Posterior cingulate gyrus (tissue), 11 donors: ENCODE measurements around the gene GAB1.
A peak's percentile ranks its signal among the peaks of the same experiment; 100 is the strongest.

Experiments used
- DNase-seq, 10 donors: peaks; one replicate each; pipeline versions ENCODE4 v3.0.0 to v3.0.0-alpha.2; 2020 to 2021; ENCODE audit warnings: mixed read lengths in 3 of 10
- intact Hi-C: fragments of 100-400 bp; cut with DNase I; formaldehyde crosslinking; loops from one replicate; pipeline ENCODE4 v1.15.1; 2023

The GAB1 gene

DNA sequence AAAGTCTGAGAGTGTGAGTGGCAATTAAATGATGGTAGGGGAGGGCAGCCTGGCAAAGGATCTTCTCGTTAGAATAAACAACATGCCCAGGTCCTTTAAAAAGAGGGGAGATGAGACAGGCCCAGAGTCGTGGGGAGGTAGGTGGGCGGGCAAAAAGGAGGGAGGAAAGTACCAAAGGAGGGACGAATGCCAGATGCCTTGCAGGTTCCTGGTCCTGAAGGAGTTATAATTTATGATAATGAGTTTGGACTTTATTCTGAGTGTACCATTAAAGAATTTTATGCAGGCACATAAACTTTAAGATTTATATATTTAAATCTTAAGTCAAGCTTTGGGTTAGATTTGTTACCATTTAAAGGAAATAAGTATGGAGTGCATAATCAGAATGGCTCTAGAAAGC, 114.5 kb downstream of the GAB1 start:
- DNase-seq = no peak
- intact Hi-C loops = no loop called here

DNA sequence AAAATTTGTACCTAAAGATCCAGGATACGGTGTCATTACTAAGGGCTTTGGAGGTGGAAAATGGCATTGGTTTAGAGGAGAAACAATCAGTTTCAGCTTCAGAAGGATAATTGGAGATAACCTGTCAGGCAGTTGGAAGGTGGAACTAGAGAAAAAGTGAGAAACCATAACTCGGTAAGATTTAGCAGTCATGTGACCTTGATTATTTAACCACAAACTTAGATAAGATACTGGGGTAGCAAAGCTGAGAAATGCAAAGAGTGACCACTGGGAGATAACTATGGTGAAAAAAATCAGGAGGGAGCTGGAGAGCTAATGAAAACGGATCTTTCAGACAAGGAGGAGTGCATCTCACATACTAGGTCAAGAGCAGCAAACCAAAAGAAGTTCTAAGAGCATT, 118.5 kb downstream of the GAB1 start:
- intact Hi-C loops = no loop called here
- no peak for DNase-seq

DNA sequence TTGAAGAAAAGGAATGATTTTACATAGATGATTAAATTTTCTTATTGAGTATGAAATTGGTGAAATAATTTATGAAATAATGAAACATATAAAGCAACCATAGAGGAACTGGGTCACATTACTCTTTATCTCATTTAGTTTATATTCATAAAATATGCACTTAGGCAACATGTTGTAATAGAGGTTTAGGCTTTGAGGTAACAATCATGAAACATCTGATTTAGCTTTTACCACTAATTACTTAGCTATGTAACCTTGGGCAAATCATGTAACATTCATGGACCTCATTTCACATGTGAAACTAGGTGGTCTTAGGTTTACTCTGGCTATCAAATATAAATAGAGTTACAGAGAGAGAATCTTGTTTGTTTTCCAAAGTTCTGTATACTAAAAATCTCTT, 122.3 kb downstream of the GAB1 start:
- intact Hi-C loops = no loop called here
- DNase-seq = no peak

DNA sequence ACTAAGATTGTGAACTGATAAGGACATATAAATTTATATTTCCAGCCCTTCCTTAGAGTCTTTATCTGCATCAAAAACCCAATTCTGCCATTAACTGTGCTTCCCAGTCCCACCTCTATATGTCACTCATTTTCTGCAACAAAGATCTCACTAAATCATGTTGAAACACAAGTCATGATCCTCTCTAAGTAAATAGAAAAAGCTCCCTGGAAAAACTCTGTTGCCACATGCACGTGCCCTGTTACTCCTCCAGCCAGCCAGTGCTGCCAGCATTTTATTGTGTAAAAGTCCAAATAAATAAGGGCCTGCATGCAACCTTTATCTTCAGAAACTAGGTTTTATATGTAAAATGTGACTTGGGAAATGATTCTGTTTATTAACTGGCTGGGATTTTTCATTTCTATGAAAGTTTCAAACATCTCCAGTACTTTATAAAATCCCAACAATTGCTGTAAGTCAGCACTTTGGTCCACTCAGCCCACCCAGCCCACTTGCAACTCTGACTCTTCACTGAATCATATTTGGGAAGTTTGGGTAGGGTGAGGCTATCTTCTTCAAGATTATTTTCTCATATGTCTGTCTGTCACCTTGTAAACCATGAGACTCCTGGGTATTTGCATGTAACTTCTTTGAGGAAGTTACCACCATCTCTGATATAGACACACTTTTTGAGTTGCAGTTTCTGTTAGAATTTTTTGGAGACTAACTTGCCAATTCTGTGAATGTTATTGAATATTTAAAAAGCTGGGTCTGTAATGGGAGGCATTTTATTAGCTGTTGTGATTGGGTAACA, 136.9 kb downstream of the GAB1 start:
- DNase-seq = no peak
- intact Hi-C loops = loop anchor here (10.0 kb wide), 1 partner anchor 59 kb away; no protein-coding TSS in a partner anchor

DNA sequence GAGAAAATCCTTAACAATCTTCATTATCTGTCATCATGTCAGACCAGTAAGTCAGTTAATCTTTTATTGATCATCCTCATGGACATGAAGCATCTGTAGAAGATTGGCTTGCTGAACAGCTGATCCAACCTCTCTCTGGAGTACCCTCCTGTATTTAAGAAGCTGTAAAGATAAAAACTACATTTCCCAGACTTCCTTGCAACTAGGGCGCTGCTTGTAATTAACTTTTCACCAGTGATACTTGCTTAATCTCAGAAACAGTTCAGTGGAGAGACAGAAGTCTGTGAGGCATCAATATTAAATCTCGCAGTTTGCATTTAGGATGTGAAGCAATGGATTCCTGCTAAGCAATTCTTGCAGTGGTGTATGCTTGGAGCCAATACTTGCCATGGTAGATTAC, 140.8 kb downstream of the GAB1 start:
- no peak for DNase-seq
- intact Hi-C loops = loop anchor here (10.0 kb wide), 1 partner anchor 63 kb away; no protein-coding TSS in a partner anchor

DNA sequence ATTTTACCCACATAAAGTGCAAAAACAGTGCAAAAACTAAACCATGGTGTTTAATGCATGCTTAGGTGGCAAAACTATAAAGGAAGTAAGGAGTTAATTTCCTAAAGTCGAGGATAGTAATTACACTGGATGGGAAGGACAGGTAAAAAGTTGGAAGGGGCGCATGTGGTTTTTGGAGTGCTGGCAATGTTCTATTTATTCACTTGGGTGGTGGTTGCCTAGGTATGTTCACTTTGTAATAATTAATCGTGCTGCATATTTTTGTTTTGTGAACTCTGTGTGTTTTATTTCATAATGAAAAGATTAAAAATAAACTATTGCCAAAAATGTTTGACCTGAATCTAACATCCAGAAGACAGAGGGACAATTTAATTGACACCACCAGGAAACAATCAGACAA, 144.7 kb downstream of the GAB1 start:
- intact Hi-C loops = loop anchor here (5.0 kb wide), 1 partner anchor 144 kb away; the partner anchor contains the start of gene GAB1
- DNase-seq = no peak

DNA sequence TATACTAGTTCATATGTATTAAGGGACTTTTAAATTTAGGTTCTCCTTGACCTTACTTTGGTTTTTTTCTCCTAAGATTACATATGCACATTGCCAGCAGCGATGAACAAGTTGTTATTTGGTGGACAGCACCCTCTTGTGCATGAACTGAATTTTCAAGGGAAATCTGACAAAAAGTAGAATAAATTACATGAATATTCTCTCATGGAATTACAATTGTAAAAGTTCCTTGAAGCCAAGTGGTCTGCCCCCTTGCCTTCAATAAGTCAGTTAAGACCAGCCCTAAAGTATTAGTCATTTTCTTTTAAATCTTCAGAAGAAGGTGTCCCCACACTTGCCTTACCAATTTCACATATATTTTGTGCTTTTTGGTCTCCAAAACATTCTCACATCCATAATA, 146.2 kb downstream of the GAB1 start:
- intact Hi-C loops = loop anchor here (1.0 to 5.0 kb wide), 3 partner anchors 108 to 280 kb away; partner anchors contain the start of gene GAB1
- peak in 2 of 10 donors; percentile 21 to 52 for DNase-seq

DNA sequence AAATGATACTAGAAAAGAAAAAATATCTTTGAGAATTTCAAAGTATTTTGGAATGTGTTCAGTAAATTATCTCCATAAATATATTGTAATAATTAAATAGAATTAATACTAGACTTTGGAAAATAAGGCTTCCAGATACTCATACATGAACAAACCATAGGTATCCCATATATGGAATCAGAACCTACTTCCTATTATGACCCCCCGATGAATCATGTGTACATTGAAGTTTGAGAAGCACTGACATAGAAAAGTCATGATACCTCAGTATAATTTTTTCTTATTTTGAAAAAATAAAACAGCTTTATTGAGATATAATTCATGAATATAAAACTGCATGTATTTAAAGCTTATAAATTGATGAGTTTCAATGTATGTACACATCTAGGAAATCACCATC, 149.6 kb downstream of the GAB1 start:
- intact Hi-C loops = no loop called here
- DNase-seq = no peak

DNA sequence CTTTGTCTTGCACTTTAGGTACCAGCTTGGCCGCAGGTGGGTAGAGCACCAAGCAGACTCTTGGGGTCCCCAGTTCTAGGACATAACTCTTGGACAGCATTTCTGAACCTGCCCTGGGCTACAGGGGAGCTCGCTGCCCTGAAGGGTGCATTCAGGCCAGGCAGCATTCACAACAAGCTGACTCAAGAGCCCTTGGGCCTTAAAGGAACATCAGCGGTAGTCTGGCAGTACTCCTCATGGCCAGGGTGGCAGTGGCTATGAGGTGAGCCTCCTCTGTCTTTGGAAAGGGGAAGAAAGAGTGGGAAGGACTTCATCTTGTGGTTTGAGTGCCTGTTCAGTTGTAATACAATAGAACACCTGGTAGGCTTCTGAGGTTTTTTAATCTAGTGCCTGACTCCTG, 152.0 kb downstream of the GAB1 start:
- intact Hi-C loops = no loop called here
- no peak for DNase-seq

DNA sequence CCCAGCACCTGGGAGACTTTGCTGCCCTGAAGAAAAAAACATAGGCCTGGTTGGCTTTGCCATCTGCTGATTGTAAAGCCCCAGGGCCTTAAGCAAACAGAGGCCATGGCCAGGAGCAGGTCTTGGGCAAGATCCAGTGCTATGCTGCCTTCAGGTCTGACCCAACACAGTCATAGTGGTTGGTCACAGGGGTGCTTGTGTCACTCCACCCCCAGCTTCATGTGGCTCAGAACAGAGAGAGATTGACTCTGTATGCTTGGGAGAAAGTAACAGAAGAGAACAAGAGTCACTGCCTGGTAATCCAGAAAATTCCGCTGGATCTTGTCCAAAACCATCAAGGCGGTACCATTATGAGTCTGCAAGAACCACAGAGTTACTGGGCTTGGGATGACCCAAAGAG, 152.4 kb downstream of the GAB1 start:
- intact Hi-C loops = no loop called here
- DNase-seq = no peak

DNA sequence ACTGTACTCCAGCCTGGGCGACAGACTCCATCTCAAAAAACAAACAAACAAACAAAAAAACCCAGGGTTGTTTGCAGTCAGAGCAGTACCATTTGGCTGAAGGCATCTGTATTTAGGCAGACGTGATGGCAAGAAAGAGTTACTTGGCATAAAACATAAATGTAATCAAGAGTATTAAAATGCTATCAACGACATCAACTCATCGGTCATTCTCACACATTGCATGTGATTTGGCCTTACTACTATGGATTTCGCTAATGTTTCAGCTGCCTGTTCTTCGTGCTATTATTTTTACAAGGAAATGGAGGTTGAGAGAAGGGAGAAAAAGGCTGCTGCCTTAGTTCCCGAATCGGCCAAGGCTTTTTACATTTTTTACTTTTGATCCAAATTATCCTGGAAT, 161.3 kb downstream of the GAB1 start:
- intact Hi-C loops = no loop called here
- DNase-seq = no peak

DNA sequence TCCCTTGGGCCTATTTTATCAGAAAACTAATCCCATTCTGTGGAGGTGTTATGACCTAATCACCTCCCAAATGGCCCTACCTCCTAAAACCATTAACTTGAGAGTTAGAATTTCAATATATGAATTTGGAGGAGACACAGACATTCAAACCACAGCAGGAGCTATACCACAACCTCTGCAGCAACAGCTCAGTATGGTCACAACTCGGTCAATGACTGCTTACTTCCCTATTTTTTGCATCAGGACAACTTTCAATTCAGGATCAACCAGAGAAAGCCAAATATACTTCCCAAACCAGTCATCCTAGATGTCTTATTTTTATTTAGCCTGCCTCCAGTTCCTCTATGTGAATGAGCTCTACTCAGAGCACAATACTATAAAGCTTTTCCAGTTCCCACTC, 165.6 kb downstream of the GAB1 start:
- DNase-seq = no peak
- intact Hi-C loops = no loop called here

DNA sequence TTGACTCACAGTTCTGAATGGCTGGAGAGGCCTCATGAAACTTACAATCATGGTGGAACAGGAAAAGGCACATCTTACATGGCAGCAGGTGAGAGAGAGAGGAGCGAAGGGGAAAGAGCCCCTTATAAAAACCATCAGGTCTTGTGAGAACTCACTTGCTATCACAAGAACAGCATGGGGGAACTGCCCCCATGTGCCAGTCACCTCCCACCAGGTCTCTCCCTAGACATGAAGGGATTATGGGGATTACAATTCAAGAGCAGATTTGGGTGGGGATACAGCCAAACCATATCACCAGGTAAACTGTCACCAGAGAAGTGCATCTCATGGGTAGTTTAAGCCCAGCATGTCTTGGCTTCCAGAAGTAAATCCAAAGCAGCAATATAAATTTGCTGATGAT, 169.4 kb downstream of the GAB1 start:
- DNase-seq = no peak
- intact Hi-C loops = no loop called here

DNA sequence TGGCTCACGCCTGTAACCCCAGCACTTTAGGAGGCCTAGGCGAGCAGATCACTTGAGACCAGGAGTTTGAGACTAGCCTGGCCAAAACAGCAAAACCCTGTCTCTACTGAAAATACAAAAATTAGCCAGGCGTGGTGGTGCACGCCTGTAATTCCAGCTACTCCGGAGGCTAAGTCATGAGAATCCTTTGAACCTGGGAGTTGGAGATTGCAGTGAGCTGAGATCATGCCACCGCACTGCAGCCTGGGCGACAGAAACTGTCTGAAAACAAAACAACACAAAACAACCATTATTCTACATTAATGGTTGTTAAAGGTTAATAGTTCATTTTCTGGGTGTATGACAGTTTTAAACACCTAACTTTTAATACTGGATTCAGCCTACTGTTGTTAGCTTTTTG, 175.2 kb downstream of the GAB1 start:
- DNase-seq = no peak
- intact Hi-C loops = loop anchor here (5.0 to 10.0 kb wide), 3 partner anchors 137 to 327 kb away; partner anchors contain the start of genes GAB1 and USP38

DNA sequence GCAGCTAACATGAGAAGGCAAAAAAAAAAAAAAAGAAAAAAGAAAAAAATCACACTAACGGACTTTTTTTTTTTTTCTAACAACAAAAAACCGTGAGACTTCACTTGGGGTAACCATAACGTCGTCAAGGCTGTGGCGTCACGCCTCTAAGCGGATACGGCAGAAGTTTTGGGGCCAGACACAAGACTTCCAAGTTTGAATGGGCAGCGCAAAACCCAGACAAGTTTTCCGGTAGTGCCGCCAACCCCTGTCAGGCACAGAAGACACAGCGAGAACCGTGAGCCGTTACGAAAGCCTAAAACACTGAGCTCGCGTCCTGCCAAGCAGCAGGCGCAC, 176.3 kb downstream of the GAB1 start:
- no peak for DNase-seq
- intact Hi-C loops = loop anchor here (5.0 to 10.0 kb wide), 3 partner anchors 138 to 328 kb away; partner anchors contain the start of genes GAB1 and USP38

DNA sequence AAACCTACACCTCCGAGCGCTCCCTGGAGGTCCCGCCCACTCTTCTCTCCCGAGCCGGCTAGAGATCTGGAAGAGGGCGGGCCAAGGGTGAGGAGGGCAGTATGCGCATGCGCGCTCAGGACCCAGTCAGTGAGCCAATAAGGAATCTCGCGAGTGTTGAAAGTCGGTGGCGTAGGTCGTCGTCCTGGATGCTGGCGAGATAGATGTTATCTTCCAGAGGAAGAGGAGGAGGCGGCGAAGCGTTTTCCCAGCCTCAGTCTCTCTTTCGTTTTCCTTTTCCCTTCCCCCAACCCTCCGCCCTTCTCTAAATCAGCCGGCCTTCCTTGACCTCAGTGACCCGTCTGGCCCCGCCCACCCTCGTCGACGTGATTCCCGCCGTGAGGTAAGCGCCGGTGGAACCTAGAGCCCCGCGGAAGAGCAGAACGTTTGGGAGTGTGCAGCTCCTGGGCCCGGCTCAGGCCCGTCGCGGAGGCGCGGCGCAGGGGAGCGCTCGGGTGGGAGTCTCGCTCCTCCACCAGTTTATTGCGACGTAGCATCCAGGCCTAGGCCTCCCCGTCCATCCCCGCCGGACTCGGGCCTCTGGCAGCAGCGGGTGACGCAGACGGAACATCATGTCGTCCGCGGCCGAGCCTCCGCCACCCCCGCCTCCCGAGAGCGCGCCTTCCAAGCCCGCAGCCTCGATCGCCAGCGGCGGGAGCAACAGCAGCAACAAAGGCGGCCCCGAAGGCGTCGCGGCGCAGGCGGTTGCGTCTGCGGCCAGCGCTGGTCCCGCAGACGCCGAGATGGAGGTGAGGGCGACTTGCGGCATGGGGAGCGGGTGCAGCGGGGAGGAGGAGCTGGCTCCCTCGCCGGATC, 176.9 kb downstream of the GAB1 start, which contains the start of gene SMARCA5:
TSS of gene SMARCA5 (plus strand) at position 389 of the 855 bp plus-strand sequence. CDS start at position 612, 223 bp downstream.
- intact Hi-C loops = loop anchor here (5.0 to 10.0 kb wide), 3 partner anchors 139 to 329 kb away; partner anchors contain the start of genes GAB1 and USP38
- DNase-seq = peak; percentile 90 to 99 (median 91)

DNA sequence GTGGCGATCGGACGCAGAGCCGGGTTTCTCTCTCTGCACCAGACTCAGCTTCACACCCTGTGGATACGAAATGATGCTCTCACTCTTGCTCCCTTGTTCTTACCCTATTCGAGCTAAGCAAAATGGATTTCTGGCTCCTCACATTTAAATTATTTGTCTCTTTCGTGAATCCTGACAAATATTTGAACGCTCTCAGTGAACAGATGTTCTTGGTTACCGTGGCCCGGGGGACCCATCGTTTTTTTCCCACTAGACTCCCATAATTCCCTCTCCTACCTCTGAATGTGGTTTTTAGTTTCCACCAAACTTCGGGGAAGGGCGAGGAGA, 177.5 kb downstream of the GAB1 start:
- no peak for DNase-seq
- intact Hi-C loops = loop anchor here (5.0 to 10.0 kb wide), 3 partner anchors 139 to 329 kb away; partner anchors contain the start of genes GAB1 and USP38

DNA sequence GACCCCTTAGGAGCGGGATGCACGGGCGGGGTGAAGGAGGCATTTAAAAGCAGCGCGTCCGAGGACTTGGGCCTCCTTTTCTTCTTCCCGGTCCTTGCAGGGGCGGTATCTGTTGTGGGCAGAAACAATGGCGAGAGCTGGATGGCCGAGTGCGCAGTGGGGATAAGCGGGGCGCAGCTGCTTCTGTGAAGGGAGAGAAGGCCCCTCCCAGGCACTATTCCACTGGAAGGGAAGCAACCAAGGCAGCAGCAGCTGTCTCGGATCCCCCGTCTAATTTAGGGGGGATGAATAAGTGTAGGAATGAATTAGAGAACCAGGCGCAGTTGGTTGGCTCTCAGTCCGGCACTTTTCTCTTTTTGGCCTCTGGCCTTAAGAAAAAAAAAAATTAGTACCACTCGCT, 177.8 kb downstream of the GAB1 start:
- intact Hi-C loops = loop anchor here (5.0 to 10.0 kb wide), 3 partner anchors 140 to 330 kb away; partner anchors contain the start of genes GAB1 and USP38
- DNase-seq = peak; percentile 34 to 91 (median 50)

DNA sequence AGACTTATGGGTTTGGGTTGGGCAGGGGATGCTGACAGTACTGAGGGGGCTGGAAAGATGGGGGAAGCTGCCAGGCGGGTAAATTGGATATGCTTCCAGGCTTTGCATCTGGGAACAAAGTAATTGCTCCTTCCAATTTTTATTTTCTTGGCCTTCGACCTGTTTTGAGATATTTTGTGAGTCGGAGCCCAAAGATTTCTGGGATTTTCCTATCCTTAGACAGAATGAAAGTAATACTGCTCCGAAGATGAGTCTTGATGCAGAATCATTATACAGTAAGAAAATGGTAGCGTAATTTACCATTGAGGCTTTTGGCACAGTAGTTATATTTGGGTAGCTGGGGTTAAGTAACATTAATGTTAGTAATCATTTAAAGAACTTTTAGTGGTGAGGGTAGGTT, 178.2 kb downstream of the GAB1 start:
- intact Hi-C loops = loop anchor here (5.0 to 10.0 kb wide), 3 partner anchors 140 to 330 kb away; partner anchors contain the start of genes GAB1 and USP38
- DNase-seq = peak in 1 of 10 donors; percentile 59

DNA sequence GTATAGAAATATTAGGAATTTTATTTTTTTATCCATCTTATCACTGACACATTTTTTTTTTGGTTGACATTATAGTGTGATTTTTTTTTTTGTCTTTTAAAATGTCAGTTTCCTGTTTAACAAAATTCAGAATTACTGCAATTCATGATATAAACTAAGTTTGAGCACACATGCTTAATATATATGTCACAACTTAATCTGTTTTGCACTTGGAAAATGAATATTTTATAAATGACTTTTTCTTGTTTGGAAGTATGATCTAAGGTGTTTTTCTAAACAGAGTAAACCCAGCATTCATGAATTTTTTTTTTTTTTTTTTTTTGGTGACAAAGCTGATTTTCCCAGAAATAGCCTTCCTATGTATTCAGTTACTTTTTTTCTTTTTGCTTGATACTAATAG, 179.2 kb downstream of the GAB1 start:
- DNase-seq = no peak
- intact Hi-C loops = loop anchor here (10.0 kb wide), 2 partner anchors 141 to 331 kb away; partner anchors contain the start of gene USP38

DNA sequence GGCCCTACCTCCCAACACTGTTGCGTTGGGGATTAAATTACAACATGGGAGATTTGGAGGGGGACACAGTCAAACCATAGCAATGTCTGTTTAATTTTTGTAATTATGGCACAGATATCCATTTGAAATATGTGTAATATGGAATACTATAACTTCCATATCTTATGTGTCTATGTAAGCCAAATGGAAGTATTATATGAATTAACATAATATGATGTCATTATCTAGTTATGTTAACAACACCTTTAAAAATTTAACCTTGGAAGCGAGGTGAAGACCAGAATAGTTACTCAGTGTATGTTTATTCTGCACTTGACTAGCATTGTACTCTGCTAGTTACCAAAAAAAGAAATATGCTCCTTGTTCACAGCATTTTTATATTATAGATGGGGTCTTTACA, 181.1 kb downstream of the GAB1 start:
- DNase-seq = no peak
- intact Hi-C loops = loop anchor here (10.0 kb wide), 2 partner anchors 143 to 333 kb away; partner anchors contain the start of gene USP38
